ENCODE results near the gene SHFL.

DNA sequence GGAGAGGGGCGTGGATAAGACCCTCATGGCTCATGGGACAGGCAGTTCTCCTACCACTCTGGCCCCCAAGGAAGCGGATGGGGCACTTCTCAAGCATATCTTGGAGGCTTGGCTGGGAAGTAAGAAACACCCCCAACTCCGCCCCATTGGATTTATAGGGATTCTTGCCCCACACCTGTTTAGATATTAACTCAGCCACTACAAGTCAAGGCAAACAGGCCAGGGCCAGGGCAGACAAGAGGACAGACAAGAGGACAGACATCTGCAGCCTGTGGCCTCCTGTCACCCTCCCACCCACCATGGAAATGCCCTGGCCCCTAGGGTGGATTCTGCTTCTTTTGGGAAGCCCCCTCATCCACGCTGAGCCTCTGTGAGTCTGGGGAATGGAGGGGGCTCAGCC, 48.8 kb upstream of the SHFL start:
- TF ChIP-seq CREB1 (IDR thresholded peaks at IDR 0.05) (no peak), POLR2A (IDR thresholded peaks at IDR 0.05; ENCODE audit: control extremely low read depth in 1 of 2, low read depth in 2 of 2, low read length in 2 of 2) (no peak), CEBPB (IDR thresholded peaks at IDR 0.05; ENCODE audit: low read depth, low read length) (no peak), GABPA (IDR thresholded peaks at IDR 0.05; ENCODE audit: borderline replicate concordance, insufficient read depth, low read length) (no peak), SP1 (IDR thresholded peaks at IDR 0.05; ENCODE audit: low read depth, low read length) (no peak), RNF2 (IDR thresholded peaks at IDR 0.05; ENCODE audit: borderline replicate concordance, low read depth, low read length, missing control alignments, poor library complexity, severe bottlenecking) (no peak), SP2 (IDR thresholded peaks at IDR 0.05; ENCODE audit: low read length) (no peak), TBP (IDR thresholded peaks at IDR 0.05; ENCODE audit: low read depth, low read length) (no peak), CHD1 (IDR thresholded peaks at IDR 0.05; ENCODE audit: low read depth, low read length) (no peak), ATF3 (IDR thresholded peaks at IDR 0.05; ENCODE audit: insufficient read depth, low read depth, low read length) (no peak), KDM1A (IDR thresholded peaks at IDR 0.05; ENCODE audit: borderline replicate concordance, low read length) (no peak), HDAC6 (IDR thresholded peaks at IDR 0.05; ENCODE audit: low read depth, low read length) (no peak)
- TF ChIP-seq, protein P1, sequence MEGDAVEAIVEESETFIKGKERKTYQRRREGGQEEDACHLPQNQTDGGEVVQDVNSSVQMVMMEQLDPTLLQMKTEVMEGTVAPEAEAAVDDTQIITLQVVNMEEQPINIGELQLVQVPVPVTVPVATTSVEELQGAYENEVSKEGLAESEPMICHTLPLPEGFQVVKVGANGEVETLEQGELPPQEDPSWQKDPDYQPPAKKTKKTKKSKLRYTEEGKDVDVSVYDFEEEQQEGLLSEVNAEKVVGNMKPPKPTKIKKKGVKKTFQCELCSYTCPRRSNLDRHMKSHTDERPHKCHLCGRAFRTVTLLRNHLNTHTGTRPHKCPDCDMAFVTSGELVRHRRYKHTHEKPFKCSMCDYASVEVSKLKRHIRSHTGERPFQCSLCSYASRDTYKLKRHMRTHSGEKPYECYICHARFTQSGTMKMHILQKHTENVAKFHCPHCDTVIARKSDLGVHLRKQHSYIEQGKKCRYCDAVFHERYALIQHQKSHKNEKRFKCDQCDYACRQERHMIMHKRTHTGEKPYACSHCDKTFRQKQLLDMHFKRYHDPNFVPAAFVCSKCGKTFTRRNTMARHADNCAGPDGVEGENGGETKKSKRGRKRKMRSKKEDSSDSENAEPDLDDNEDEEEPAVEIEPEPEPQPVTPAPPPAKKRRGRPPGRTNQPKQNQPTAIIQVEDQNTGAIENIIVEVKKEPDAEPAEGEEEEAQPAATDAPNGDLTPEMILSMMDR (IDR thresholded peaks at IDR 0.05; ENCODE audit: control extremely low read depth in 1 of 3, insufficient read depth in 1 of 3, low read depth in 1 of 3, low read length in 3 of 3): no peak
- TF ChIP-seq, protein P2, sequence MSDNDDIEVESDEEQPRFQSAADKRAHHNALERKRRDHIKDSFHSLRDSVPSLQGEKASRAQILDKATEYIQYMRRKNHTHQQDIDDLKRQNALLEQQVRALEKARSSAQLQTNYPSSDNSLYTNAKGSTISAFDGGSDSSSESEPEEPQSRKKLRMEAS (IDR thresholded peaks at IDR 0.05): no peak
